ENCODE results near the gene FCHO1.
A peak's percentile ranks its signal among the peaks of the same experiment; 100 is the strongest.
"Not testable (repeated sequence)": the region's sequence is repeated elsewhere in the genome, so short reads cannot be mapped to it uniquely, and the experiment has no call there.

Gene FCHO1

GRCh38 chr19:17766543-17767131 lies 15.4 kb downstream of the FCHO1 start:
- DNase-seq: peak in 1 of 2 donors; percentile 33

- no peak for DNase-seq
These were observed 16.3 kb downstream of the FCHO1 start for GRCh38 chr19:17767559-17767958.

- no peak for DNase-seq
These were observed 19.3 kb downstream of the FCHO1 start for GRCh38 chr19:17770613-17771012.

GRCh38 chr19:17772172-17772571 lies 20.9 kb downstream of the FCHO1 start:
- DNase-seq: no peak

DNA sequence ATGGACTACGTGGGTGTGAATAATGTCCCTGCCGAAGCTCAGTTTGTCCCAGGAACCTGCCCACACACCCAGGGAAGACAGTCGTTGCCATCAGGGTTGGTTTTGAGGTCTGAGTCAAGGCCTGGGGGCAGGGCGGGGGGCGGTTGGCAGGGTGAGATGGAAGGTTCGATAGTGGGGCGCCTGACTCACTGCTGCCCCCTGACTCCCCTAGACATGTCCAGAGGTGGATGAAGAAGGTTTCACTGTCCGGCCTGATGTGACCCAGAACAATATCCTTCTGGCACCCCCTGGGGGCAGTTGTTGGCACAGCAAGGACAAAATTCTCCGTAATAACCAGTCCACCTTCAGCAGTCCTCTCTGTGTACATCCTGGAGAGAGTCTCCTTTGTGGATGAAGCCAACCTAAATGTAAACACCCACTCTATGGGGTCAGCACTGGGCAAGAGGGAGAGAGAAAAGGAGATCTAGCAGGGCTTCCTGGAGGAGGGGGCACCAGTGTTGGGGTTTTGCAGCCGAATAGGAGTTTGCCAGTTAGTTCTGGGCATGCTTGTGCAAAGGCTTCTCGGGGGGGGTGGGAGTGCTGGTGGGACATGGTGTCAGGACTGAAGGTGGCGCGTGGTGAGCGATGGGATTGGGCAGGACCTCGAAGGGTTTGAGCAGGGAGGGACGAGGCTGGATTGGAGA lies 24.1 kb downstream of the FCHO1 start:
- peak; percentile 57 to 58 for DNase-seq

DNA sequence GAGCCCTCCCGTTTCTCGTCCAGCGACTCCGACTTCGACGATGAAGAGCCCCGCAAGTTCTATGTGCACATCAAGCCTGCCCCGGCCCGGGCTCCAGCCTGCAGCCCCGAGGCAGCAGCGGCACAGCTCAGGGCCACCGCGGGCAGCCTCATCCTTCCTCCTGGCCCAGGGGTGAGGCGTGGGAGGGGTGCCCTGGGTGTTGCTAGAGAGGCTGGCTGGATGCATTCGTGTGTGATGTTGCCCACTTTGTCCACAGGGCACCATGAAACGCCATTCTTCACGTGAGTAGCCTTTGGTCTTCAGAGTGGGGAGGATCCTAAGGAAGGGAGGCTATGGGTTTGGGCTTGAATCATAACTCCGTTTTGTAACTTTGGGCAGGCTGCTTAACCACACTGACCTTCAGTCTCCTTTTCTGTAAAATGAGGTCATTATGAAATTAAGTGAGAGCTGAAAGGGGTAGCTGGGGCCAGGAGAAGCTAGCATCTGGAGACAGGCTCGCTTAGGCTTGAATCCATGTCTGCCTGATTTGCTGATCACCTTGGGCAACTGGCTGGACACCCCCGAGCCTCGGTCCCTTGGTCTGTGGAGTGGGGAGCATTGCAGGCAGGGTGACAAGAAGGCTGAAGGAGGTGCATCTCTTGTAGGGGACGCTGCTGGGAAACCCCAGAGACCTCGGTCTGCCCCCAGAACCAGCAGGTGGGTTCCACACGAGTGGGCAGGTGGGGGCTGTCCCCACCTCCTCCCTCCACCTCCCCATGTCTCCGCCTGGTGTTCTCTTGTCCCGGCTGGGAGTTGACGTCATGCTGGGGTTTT lies 24.9 kb downstream of the FCHO1 start:
- no peak for DNase-seq

- DNase-seq: not testable (repeated sequence)
These were observed 26.6 kb downstream of the FCHO1 start for GRCh38 chr19:17777840-17778239.

DNA sequence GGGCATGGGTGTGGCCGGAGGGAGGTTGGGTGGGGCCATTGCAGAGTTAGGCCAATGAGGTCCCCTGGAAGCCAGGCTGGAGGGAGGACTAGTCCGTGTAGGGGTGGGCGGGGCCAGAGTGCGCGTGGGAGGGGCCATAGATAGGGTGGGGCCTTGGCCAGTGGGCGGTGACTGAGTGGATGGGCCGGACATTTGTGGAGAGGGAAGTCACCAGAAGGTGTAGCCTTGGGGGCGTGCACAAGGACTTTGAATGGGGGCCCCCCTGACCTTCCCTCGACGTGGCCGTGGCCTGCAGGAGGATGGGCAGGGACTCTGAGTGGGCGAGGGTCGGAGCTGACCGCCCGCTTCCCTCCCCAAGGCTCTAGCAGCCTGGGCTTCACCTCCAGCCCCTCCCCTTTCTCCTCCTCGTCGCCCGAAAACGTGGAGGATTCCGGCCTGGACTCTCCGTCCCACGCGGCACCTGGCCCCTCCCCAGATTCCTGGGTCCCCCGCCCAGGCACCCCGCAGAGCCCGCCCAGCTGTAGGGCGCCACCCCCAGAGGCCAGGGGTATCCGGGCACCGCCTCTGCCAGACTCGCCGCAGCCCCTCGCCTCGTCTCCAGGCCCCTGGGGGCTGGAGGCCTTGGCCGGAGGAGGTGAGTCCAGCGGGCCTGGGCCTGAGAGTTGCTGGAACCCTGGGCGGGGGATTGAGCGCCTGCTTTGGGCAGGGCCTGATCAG lies 27.1 kb downstream of the FCHO1 start:
- peak; percentile 49 to 69 for DNase-seq

- no peak for DNase-seq
These were observed 28.0 kb downstream of the FCHO1 start for GRCh38 chr19:17778968-17779929.

DNA sequence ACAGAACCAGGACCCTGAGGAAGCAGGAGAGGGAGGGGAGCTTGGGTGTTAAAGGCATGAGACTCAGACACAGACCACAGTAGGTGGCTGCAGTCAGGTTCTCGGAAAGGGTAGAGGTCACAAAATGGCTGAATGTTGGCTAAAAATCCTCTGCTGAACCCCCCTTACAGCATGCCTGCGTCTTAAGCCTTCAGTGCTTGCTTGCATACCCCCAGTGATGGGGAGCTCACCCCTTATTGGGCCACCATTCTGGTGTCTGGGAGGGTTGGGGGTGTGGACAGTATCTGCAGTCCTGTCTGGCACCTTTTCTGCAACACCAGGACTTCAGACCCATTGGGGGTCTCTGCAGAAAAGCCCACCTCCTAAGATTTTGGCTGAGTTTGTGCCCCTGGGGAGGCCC lies 29.5 kb downstream of the FCHO1 start:
- DNase-seq: no peak

- DNase-seq: not testable (repeated sequence)
These were observed 32.4 kb downstream of the FCHO1 start for GRCh38 chr19:17783721-17784120.

DNA sequence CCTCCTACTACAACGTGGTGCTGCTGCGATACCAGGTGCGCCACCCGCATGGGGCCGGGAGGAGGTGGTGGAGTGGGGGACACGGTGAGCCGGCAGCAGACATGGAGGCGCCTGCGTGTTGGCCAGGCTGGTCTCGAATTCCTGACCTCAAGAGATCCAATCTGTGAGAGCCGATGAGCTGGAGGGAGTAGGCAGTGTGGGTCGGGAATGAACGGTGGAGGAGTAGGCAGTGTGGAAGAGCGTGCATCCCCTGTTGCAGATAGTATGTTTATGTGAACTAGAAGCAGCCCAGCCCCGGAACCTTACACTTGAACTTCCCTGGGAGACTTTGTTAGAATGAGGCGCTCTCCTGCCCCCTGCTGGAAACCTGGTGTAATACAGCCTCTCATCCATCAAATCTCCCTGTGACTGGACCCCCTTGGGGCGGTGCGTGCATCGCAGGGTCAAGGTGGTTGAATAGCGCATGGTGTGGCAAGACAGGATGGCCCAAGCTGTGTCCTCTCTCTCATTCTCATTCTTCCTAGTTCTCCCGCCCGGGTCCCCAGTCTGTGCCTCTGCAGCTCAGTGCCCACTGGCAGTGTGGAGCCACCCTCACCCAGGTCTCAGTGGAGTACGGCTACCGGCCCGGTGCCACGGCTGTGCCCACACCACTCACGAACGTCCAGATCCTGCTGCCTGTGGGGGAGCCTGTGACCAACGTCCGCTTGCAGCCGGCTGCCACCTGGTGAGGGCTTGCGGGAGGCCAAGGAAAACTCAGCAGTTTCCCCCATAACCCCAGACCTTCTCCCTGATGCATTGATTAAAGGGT lies 33.1 kb downstream of the FCHO1 start:
- peak; percentile 82 to 84 for DNase-seq

DNA sequence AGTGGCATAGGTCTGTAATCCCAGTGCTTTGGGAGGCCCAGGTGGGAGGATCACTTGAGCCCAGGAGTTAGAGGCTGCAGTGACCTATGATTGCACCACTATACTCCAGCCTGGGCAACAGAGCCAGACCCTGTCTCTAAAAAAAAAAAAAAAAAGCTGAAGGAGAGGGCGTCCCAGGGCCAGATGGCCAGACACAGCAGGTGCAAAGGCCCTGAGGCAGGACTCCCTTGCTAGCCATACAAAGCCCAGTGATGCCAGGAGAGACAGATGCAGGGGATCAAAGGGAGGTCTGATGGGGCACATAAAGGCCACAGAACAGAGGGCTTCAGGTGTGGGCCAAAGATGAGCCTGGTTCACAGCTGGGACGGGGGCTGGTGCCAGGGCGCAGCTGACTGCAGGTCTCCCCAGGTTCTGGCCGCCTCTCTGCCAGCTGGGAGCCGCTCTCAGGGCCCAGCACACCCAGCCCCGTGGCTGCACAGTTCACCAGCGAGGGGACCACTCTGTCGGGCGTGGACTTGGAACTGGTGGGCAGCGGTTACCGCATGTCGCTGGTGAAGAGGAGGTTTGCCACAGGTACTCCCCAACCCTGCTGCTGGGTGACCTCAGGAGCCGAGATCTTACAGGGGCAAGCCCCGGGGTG lies 36.1 kb downstream of the FCHO1 start:
- no peak for DNase-seq

DNA sequence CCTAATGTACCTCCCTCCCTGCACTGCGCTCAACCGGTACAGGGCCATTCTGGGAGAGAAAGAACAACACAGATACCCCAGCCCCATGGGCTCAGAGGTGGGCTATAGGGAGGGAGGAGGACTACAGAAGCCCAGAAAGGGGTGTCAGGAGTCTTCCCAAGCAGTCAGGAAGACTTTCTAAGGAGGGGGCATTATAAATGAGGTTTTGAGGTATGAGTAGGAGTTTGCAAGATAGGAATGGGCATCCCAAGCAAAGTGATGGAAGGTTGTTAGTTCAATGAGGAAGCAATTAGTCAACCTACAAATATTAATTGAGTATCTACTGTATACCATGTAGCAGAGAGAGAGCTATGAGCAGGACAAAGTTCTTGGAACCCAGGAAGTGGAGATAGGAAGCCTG lies 37.4 kb downstream of the FCHO1 start:
- no peak for DNase-seq

DNA sequence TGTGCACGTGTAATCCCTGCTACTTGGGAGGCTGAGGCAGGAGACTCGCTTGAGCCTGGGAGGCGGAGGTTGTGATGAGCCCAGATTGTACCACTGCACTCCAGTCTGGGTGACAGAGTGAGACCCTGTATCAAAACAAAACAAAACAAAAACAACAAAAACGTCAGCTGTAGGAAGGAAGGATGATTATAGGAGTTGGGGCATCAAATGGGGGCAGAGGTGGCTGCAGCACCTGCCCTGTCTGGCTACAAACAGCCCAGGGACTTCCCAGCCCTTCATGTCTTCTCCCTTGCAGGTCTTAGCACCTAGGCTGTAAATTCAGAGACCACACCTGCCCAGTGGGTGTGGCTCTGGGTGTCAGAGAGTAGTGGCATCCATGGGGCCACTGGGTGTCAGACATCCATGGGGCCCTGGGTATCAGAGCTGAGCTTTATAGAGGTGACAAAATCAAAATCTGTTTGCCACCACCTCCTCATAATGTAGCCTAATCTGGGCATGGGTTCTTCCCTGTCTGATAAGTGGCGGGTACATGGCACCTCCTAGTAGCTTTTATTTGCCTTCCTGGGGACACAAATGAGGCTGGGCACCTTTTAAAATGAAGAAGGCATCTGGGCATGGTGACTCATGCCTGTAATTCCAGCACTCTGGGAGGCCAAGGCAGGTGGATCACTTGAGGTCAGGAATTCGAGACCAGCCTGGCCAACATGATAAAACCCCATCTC lies 38.9 kb downstream of the FCHO1 start:
- no peak for DNase-seq

GRCh38 chr19:17794412-17794730 lies 43.1 kb downstream of the FCHO1 start:
- no peak for DNase-seq

GRCh38 chr19:17794731-17795494 lies 43.6 kb downstream of the FCHO1 start, which contains the start of gene B3GNT3:
Gene B3GNT3 (plus strand): TSS chr19:17795138. CDS start chr19:17807808, 12,670 bp downstream.
- DNase-seq: peak; percentile 34 to 38

GRCh38 chr19:17795495-17795856 lies 44.2 kb downstream of the FCHO1 start:
- no peak for DNase-seq

Data from stimulated activated CD4-positive, alpha-beta T cell treated with anti-CD3 and anti-CD28 coated beads, Interleukin-2, amount 100 ng/mL, for 24 hours (primary cell).